Measurements from ENCODE around the gene ZNF664. TPM values are rescaled to one million over a fixed set of nuclear protein-coding genes. Genes with fewer than 3 reads are reported as not detected.

ZNF664 gene
- total and polyA plus RNA-seq, 10 of the 15 experiments (the other 5 are each of a cell fraction or from before 2014, with no cell fraction given), result 1.8 to 65.6 (median 30.8) TPM

DNA sequence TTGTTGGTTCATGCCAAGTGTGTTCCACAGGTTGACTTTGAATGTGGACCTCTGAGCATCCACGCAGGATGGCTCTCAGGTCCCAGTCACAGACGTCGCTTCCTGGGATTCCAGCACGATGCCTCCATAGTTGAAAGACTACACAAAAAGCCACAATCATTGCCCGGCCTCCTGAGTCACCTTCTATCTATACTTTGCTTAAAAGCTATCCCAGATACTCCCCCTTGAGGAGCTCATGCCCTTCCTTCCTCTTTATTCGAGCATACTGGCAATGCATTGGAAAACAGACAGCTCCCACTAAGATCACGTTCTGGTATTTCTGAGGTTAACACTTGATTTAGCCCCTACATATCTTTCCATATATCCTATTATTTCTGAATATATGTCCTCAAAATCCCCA is 40.1 kb downstream of the ZNF664 start:
- Histone ChIP-seq H3K9ac (ENCODE audit: control insufficient read depth, insufficient read depth, low read length) (no peak overlapping the region), H3K4me1 (ENCODE audit: control insufficient read depth, insufficient read depth, low read length) (no peaks in the 10 kb centered on the region), H3K36me3 (ENCODE audit: control insufficient read depth in 2 of 2, insufficient read depth in 2 of 2, low read length in 1 of 2) (peaks cover 0 to 15% of the 10 kb centered on the region in 2 experiments; a peak in 3 of 4 replicates), H3K27ac (ENCODE audit: control insufficient read depth, insufficient read depth) (no peak overlapping the region), H3K79me2 (ENCODE audit: control insufficient read depth, insufficient read depth, low read length) (no peaks in the 10 kb centered on the region), H3K4me3 (no peak overlapping the region), H4K20me1 (ENCODE audit: control insufficient read depth, insufficient read depth) (no peaks in the 10 kb centered on the region), H3K4me2 (ENCODE audit: control insufficient read depth, insufficient read depth) (no peak overlapping the region), H3K9me3 (replicated peaks; ENCODE audit: control insufficient read depth, insufficient read depth, low read length) (no peaks in the 10 kb centered on the region), H3K27me3 (replicated peaks in 1 of 2; ENCODE audit: control insufficient read depth in 2 of 2, insufficient read depth in 2 of 2, low read length in 1 of 2) (no peaks in the 10 kb centered on the region), H2AFZ (ENCODE audit: control insufficient read depth, low read depth, low read length) (no peak overlapping the region)
- SMC1A ChIA-PET (ENCODE audit: uncharacterized antibody, unreplicated experiment), result no interaction called here
- DNase-seq (ENCODE audit: low read depth, low spot score) (no peak), ATAC-seq (no peak), FAIRE-seq (no peak)
- in situ Hi-C loops (cut with MboI), result no loop called here
- 85% methylated on average over 7 of the region's 7 CpGs for WGBS (ENCODE audit: insufficient coverage, insufficient replicate concordance, low lambda C conversion rate, missing lambda C conversion rate)
- TF ChIP-seq FOXK2 (IDR thresholded peaks at IDR 0.05), result no peak
- TF ChIP-seq, protein P1, sequence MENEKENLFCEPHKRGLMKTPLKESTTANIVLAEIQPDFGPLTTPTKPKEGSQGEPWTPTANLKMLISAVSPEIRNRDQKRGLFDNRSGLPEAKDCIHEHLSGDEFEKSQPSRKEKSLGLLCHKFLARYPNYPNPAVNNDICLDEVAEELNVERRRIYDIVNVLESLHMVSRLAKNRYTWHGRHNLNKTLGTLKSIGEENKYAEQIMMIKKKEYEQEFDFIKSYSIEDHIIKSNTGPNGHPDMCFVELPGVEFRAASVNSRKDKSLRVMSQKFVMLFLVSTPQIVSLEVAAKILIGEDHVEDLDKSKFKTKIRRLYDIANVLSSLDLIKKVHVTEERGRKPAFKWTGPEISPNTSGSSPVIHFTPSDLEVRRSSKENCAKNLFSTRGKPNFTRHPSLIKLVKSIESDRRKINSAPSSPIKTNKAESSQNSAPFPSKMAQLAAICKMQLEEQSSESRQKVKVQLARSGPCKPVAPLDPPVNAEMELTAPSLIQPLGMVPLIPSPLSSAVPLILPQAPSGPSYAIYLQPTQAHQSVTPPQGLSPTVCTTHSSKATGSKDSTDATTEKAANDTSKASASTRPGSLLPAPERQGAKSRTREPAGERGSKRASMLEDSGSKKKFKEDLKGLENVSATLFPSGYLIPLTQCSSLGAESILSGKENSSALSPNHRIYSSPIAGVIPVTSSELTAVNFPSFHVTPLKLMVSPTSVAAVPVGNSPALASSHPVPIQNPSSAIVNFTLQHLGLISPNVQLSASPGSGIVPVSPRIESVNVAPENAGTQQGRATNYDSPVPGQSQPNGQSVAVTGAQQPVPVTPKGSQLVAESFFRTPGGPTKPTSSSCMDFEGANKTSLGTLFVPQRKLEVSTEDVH (IDR thresholded peaks at IDR 0.05; ENCODE audit: low read depth, partially characterized antibody), result no peak
- no peak for TF ChIP-seq KDM1A (IDR thresholded peaks at IDR 0.05; ENCODE audit: borderline replicate concordance)
- TF ChIP-seq NFYB (IDR thresholded peaks at IDR 0.05; ENCODE audit: insufficient read depth, low read depth, low read length), result no peak
- TF ChIP-seq PAX8 (IDR thresholded peaks at IDR 0.05), result no peak
- no peak for TF ChIP-seq BHLHE40 (IDR thresholded peaks at IDR 0.05; ENCODE audit: borderline replicate concordance in 1 of 2, low read depth in 2 of 2, low read length in 1 of 2)
- RAD21 ChIA-PET (ENCODE audit: unreplicated experiment), result no interaction called here
- no TSS peak for BruUV-seq (replicated peaks)
- intact Hi-C loops (cut with micrococcal nuclease; ENCODE audit: unreplicated experiment), result no loop called here
- POLR2A ChIA-PET, result no interaction called here
- CTCF ChIA-PET, result no interaction called here

Data from GM12878 (cell line).